Body of pancreas (tissue), 4 donors: ENCODE data around the gene SLC4A4.

ENCODE experiments used
- POLR2A ChIP-seq, 3 donors: fragments of 450-650 bp; IDR thresholded peaks; one replicate each; pipeline ENCODE4 v1.6.1; 2016; ENCODE audit warnings: antibody characterized with exemption in 3 of 3, mild to moderate bottlenecking in 2 of 3
- TF ChIP-seq, protein P1 (sequence below), 7 experiments: fragments of 450-650 bp in 4 of 7; fragments of 200-600 bp in 3 of 7; sonication (generic) in 3 of 7; IDR thresholded peaks; one replicate each; pipeline ENCODE4 v1.5.1; 2016 to 2019; ENCODE audit warnings: antibody characterized with exemption in 7 of 7

DNA sequence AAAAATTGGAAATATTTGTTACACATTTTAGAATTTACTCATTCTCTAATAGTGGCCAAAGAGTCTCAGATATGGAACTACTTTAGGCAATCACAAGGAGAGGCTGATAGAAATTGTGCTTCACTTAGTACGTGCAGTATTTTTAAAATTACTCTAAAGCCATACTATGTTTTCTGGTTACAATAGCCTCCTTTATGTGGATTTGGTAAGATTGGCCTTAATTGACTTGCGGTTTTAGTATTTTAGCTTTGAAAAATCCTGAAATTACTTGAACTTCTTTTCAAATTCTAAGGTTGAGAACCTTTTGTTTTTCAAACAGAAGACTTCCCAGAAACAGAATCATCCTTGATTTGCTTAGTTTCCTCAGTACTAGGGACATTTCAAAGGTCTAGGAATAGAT, 215.2 kb downstream of the SLC4A4 start:
- no peak for TF ChIP-seq POLR2A (IDR thresholded peaks at IDR 0.05)
- TF ChIP-seq, protein P1, sequence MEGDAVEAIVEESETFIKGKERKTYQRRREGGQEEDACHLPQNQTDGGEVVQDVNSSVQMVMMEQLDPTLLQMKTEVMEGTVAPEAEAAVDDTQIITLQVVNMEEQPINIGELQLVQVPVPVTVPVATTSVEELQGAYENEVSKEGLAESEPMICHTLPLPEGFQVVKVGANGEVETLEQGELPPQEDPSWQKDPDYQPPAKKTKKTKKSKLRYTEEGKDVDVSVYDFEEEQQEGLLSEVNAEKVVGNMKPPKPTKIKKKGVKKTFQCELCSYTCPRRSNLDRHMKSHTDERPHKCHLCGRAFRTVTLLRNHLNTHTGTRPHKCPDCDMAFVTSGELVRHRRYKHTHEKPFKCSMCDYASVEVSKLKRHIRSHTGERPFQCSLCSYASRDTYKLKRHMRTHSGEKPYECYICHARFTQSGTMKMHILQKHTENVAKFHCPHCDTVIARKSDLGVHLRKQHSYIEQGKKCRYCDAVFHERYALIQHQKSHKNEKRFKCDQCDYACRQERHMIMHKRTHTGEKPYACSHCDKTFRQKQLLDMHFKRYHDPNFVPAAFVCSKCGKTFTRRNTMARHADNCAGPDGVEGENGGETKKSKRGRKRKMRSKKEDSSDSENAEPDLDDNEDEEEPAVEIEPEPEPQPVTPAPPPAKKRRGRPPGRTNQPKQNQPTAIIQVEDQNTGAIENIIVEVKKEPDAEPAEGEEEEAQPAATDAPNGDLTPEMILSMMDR (IDR thresholded peaks at IDR 0.05) = no peak
